HEK293 (cell line): ENCODE data around the gene MRPL11.

Experiments used
- CTCF ChIA-PET: fragments of 350-600 bp; formaldehyde crosslinking; extraction: SDS; loops from one replicate; lab custom pipeline; 2021; ENCODE audit warnings: antibody characterized with exemption; lab: Yijun Ruan, JAX
- POLR2A ChIA-PET: fragments of 300-600 bp; formaldehyde crosslinking; extraction: SDS; loops from one replicate; lab custom pipeline; 2020; ENCODE audit warnings: antibody characterized with exemption, inconsistent platforms; lab: Yijun Ruan, JAX
- H3K27ac ChIP-seq: fragments of 200-500 bp; sonication (Bioruptor generic); 2 replicates; pipeline ENCODE4 v1.5.1; 2014; ENCODE audit warnings: low read depth, low read length, control low read depth, inconsistent platforms; ENCODE audit errors: extremely low read depth
- H3K36me3 ChIP-seq, 2 experiments: fragments of 200-500 bp in 1 of 2; sonication (Bioruptor generic) in 1 of 2; 1 replicate in 1 of 2; 2 replicates in 1 of 2; pipeline ENCODE4 v1.5.1; 2014 to 2017; ENCODE audit warnings: inconsistent platforms in 2 of 2, low read length in 2 of 2; ENCODE audit not compliant: control insufficient read depth in 2 of 2, insufficient read depth in 1 of 2
- H3K4me1 ChIP-seq: fragments of 200-500 bp; sonication (Bioruptor generic); 2 replicates; pipeline ENCODE4 v1.5.1; 2014; ENCODE audit warnings: mild to moderate bottlenecking, low read length, inconsistent platforms; ENCODE audit not compliant: control insufficient read depth, insufficient read depth
- H3K4me3 ChIP-seq: 2 replicates; pipeline ENCODE4 v1.5.1; 2011; ENCODE audit warnings: low read depth, mild to moderate bottlenecking, control low read depth, low read length, moderate library complexity
- H3K9me3 ChIP-seq: fragments of 200-500 bp; sonication (Bioruptor generic); 2 replicates; pipeline ENCODE4 v1.5.1; 2014; ENCODE audit warnings: low read depth, low read length, inconsistent platforms; ENCODE audit not compliant: control insufficient read depth, insufficient read depth
- EGR2 ChIP-seq: fragments of 450-650 bp; formaldehyde crosslinking; IDR thresholded peaks from 2 replicates; pipeline ENCODE4 v1.5.1; 2016; ENCODE audit warnings: low read depth, missing biosample characterization, missing genetic modification characterization
- GLIS1 ChIP-seq: fragments of 450-650 bp; formaldehyde crosslinking; IDR thresholded peaks from 2 replicates; pipeline ENCODE4 v1.5.1; 2016; ENCODE audit warnings: missing biosample characterization, missing genetic modification characterization
- GLIS2 ChIP-seq: fragments of 450-650 bp; formaldehyde crosslinking; IDR thresholded peaks from 2 replicates; pipeline ENCODE4 v1.5.1; 2016; ENCODE audit warnings: missing biosample characterization, missing genetic modification characterization
- HOXC10 ChIP-seq: sonication (generic); formaldehyde crosslinking; IDR thresholded peaks from 2 replicates; pipeline ENCODE4 v1.8.1; 2023; ENCODE audit warnings: mild to moderate bottlenecking, missing genetic modification reagents
- OVOL3 ChIP-seq: fragments of 450-650 bp; formaldehyde crosslinking; IDR thresholded peaks from 2 replicates; pipeline ENCODE4 v1.5.1; 2016; ENCODE audit warnings: missing biosample characterization, missing genetic modification characterization
- TRIM28 ChIP-seq: IDR thresholded peaks from 2 replicates; pipeline ENCODE4 v1.6.1; 2011; ENCODE audit warnings: low read length, control low read depth, borderline replicate concordance
- ZFHX2 ChIP-seq: fragments of 450-650 bp; formaldehyde crosslinking; conservative IDR thresholded peaks from 2 replicates; pipeline ENCODE4 v1.5.1; 2016; ENCODE audit warnings: missing biosample characterization, missing genetic modification characterization
- ZIC2 ChIP-seq: fragments of 450-650 bp; formaldehyde crosslinking; IDR thresholded peaks from 2 replicates; pipeline ENCODE4 v1.5.1; 2016; ENCODE audit warnings: missing biosample characterization, missing genetic modification characterization
- ZNF157 ChIP-seq: fragments of 450-650 bp; formaldehyde crosslinking; IDR thresholded peaks from 2 replicates; pipeline ENCODE4 v1.5.1; 2016; ENCODE audit warnings: missing biosample characterization, missing genetic modification characterization
- ZNF302 ChIP-seq: fragments of 450-650 bp; formaldehyde crosslinking; IDR thresholded peaks from 2 replicates; pipeline ENCODE4 v1.5.1; 2016; ENCODE audit warnings: missing biosample characterization, missing genetic modification characterization, low read depth
- ZNF558 ChIP-seq: fragments of 450-650 bp; formaldehyde crosslinking; IDR thresholded peaks from 2 replicates; pipeline ENCODE4 v1.5.1; 2016; ENCODE audit warnings: missing biosample characterization, missing genetic modification characterization
- ZNF560 ChIP-seq: fragments of 450-650 bp; formaldehyde crosslinking; IDR thresholded peaks from 2 replicates; pipeline ENCODE4 v1.5.1; 2017; ENCODE audit warnings: missing biosample characterization, missing genetic modification characterization, borderline replicate concordance
- ZNF660 ChIP-seq: fragments of 450-650 bp; IDR thresholded peaks from 2 replicates; pipeline ENCODE4 v1.5.1; 2018; ENCODE audit warnings: missing biosample characterization, mild to moderate bottlenecking, missing genetic modification characterization
- ZNF692 ChIP-seq: fragments of 450-650 bp; formaldehyde crosslinking; IDR thresholded peaks from 2 replicates; pipeline ENCODE4 v1.5.1; 2016; ENCODE audit warnings: missing biosample characterization, missing genetic modification characterization
- ZNF701 ChIP-seq: fragments of 450-650 bp; formaldehyde crosslinking; IDR thresholded peaks from 2 replicates; pipeline ENCODE4 v1.5.1; 2016; ENCODE audit warnings: missing biosample characterization, missing genetic modification characterization
- ZNF768 ChIP-seq: fragments of 450-650 bp; formaldehyde crosslinking; IDR thresholded peaks from 2 replicates; pipeline ENCODE4 v1.5.1; 2018; ENCODE audit warnings: missing biosample characterization, mild to moderate bottlenecking, missing genetic modification characterization
- TF ChIP-seq, protein P1 (sequence below): fragments of 450-650 bp; formaldehyde crosslinking; IDR thresholded peaks from 2 replicates; pipeline ENCODE4 v1.5.1; 2016; ENCODE audit warnings: missing biosample characterization, missing genetic modification characterization
- TF ChIP-seq, protein P2 (sequence below): fragments of 450-650 bp; IDR thresholded peaks from 2 replicates; pipeline ENCODE4 v1.5.1; 2018; ENCODE audit warnings: missing biosample characterization, missing genetic modification characterization

MRPL11 gene

GRCh38 chr11:66476173-66476840 is 37.7 kb upstream of the MRPL11 start:
- no peaks in the 10 kb centered on the region for H3K9me3 ChIP-seq
- CTCF ChIA-PET = no interaction called here
- POLR2A ChIA-PET = interaction anchor here (0.9 kb wide), 1 partner anchor 10 kb away, joined by 7 read pairs; the partner anchor contains the start of gene PELI3

GRCh38 chr11:66475349-66476172 is 36.9 kb upstream of the MRPL11 start:
- H3K4me1 ChIP-seq = no peaks in the 10 kb centered on the region
- no peak overlapping the region for H3K27ac ChIP-seq
- TF ChIP-seq ZNF157 (tag by site-specific recombination) = no peak
- TF ChIP-seq ZIC2 = peak; percentile 57
- TF ChIP-seq ZNF558 (tag by site-specific recombination) = no peak
- TF ChIP-seq GLIS1 = peak; percentile 32
- peaks cover 0 to 45% of the 10 kb centered on the region in 2 experiments; a peak in 2 of 3 replicates for H3K36me3 ChIP-seq
- ChIA-PET CTCF (no interaction called here), POLR2A (interaction anchor here (0.9 to 1.2 kb wide), 3 partner anchors 9 to 16 kb away, joined by 5 to 7 read pairs (median 5); partner anchors contain the start of gene PELI3)
- H3K9me3 ChIP-seq = no peaks in the 10 kb centered on the region
- H3K4me3 ChIP-seq = no peak overlapping the region

More at GRCh38 chr11:66476173-66476840, 37.7 kb upstream of the MRPL11 start:
- Histone ChIP-seq H3K36me3 (peaks cover 0 to 38% of the 10 kb centered on the region in 2 experiments; a peak in 2 of 3 replicates), H3K4me3 (no peak overlapping the region), H3K27ac (no peak overlapping the region), H3K4me1 (no peaks in the 10 kb centered on the region)
- TF ChIP-seq GLIS2 (peak; percentile 54), HOXC10 (CRISPR knock-in tag) (no peak), GLIS1 (peak; percentile 61), EGR2 (tag by site-specific recombination) (peak; percentile 58; the same call in 1 of the 2 replicates), ZFHX2 (tag by site-specific recombination) (peak; percentile 33; the same call in 1 of the 2 replicates), ZIC2 (peak; percentile 69), TRIM28 (no peak)

GRCh38 chr11:66473608-66474515 is 35.2 kb upstream of the MRPL11 start:
- H3K4me3 ChIP-seq = no peak overlapping the region
- no peaks in the 10 kb centered on the region for H3K4me1 ChIP-seq
- no peak for TF ChIP-seq ZNF768 (tag by site-specific recombination)
- TF ChIP-seq ZNF560 (tag by site-specific recombination) = no peak
- peak; percentile 63 for TF ChIP-seq ZIC2
- TF ChIP-seq ZNF302 (tag by site-specific recombination) = no peak
- TF ChIP-seq GLIS1 = peak; percentile 82
- TF ChIP-seq ZNF692 = no peak
- peaks cover 0 to 57% of the 10 kb centered on the region in 2 experiments; a peak in 2 of 3 replicates for H3K36me3 ChIP-seq
- no peaks in the 10 kb centered on the region for H3K9me3 ChIP-seq
- ChIA-PET CTCF (no interaction called here), POLR2A (interaction anchor here (0.7 to 1.2 kb wide), 3 partner anchors 10 to 52 kb away, joined by 3 to 5 read pairs (median 3); no protein-coding TSS in a partner anchor)
- no peak overlapping the region for H3K27ac ChIP-seq

DNA sequence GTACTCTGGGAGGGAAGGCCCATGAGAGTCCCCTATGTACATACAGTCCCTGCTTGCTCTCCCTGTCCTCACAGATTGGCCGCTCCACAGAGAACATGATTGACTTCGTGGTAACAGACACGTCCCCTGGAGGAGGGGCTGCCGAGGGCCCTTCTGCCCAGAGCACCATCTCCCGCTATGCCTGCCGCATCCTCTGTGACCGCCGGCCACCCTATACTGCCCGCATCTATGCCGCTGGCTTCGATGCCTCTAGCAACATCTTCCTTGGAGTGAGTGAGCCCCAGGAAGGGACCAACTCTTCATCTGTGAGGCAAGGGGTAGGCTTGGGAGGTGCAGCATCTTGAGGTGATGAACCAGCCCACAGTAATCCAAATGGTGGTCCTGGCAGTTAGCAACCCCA is 34.5 kb upstream of the MRPL11 start:
- POLR2A ChIA-PET = interaction anchor here (0.7 kb wide), 1 partner anchor 11 kb away, joined by 3 read pairs; no protein-coding TSS in a partner anchor
- H3K36me3 ChIP-seq = peaks cover 0 to 62% of the 10 kb centered on the region in 2 experiments; a peak in 2 of 3 replicates
- CTCF ChIA-PET = no interaction called here
- no peak for TF ChIP-seq OVOL3
- no peak for TF ChIP-seq ZNF660 (tag by site-specific recombination)
- TF ChIP-seq, protein P1, sequence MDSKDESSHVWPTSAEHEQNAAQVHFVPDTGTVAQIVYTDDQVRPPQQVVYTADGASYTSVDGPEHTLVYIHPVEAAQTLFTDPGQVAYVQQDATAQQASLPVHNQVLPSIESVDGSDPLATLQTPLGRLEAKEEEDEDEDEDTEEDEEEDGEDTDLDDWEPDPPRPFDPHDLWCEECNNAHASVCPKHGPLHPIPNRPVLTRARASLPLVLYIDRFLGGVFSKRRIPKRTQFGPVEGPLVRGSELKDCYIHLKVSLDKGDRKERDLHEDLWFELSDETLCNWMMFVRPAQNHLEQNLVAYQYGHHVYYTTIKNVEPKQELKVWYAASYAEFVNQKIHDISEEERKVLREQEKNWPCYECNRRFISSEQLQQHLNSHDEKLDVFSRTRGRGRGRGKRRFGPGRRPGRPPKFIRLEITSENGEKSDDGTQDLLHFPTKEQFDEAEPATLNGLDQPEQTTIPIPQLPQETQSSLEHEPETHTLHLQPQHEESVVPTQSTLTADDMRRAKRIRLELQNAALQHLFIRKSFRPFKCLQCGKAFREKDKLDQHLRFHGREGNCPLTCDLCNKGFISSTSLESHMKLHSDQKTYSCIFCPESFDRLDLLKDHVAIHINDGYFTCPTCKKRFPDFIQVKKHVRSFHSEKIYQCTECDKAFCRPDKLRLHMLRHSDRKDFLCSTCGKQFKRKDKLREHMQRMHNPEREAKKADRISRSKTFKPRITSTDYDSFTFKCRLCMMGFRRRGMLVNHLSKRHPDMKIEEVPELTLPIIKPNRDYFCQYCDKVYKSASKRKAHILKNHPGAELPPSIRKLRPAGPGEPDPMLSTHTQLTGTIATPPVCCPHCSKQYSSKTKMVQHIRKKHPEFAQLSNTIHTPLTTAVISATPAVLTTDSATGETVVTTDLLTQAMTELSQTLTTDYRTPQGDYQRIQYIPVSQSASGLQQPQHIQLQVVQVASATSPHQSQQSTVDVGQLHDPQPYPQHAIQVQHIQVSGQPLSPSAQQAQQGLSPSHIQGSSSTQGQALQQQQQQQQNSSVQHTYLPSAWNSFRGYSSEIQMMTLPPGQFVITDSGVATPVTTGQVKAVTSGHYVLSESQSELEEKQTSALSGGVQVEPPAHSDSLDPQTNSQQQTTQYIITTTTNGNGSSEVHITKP (tag by site-specific recombination) = no peak
- no peak for TF ChIP-seq ZNF701 (tag by site-specific recombination)
- TF ChIP-seq, protein P2, sequence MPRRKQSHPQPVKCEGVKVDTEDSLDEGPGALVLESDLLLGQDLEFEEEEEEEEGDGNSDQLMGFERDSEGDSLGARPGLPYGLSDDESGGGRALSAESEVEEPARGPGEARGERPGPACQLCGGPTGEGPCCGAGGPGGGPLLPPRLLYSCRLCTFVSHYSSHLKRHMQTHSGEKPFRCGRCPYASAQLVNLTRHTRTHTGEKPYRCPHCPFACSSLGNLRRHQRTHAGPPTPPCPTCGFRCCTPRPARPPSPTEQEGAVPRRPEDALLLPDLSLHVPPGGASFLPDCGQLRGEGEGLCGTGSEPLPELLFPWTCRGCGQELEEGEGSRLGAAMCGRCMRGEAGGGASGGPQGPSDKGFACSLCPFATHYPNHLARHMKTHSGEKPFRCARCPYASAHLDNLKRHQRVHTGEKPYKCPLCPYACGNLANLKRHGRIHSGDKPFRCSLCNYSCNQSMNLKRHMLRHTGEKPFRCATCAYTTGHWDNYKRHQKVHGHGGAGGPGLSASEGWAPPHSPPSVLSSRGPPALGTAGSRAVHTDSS (tag by site-specific recombination) = no peak

More for the DNA sequence above, 34.5 kb upstream of the MRPL11 start:
- Histone ChIP-seq H3K4me1 (no peaks in the 10 kb centered on the region), H3K27ac (no peak overlapping the region), H3K9me3 (no peaks in the 10 kb centered on the region), H3K4me3 (no peak overlapping the region)
